GM23338 (cell line): ENCODE measurements around the gene DMD. TPM values are rescaled to one million over a fixed set of nuclear protein-coding genes. Genes with fewer than 3 reads are reported as not detected.

Experiments used
- ATAC-seq: fragments of 200-7000 bp; cut with Tn5 transposase; 3 replicates; pipeline ENCODE4 v1.9.1; 2020
- DNase-seq: peaks from one replicate; pipeline ENCODE4 v3.0.0-alpha.2; 2015; ENCODE audit warnings: low spot score
- H2AFZ ChIP-seq: fragments of 200-600 bp; sonication (generic); 2 replicates; pipeline ENCODE4 v1.8.0; 2016; ENCODE audit warnings: antibody characterized with exemption, mild to moderate bottlenecking, moderate library complexity
- H3F3A ChIP-seq: fragments of 200-600 bp; sonication (generic); replicated peaks from 2 replicates; pipeline ENCODE4 v1.8.0; 2017; ENCODE audit warnings: antibody characterized with exemption, mixed run types, low read depth
- H3K27ac ChIP-seq: fragments of 200-600 bp; sonication (generic); 2 replicates; pipeline ENCODE4 v1.6.1; 2016; ENCODE audit warnings: low read depth
- H3K27me3 ChIP-seq: fragments of 200-600 bp; sonication (generic); 2 replicates; pipeline ENCODE4 v1.8.0; 2016; ENCODE audit warnings: mild to moderate bottlenecking, mixed run types, moderate library complexity; ENCODE audit not compliant: insufficient read depth
- H3K36me3 ChIP-seq: fragments of 200-600 bp; sonication (generic); 2 replicates; pipeline ENCODE4 v1.8.0; 2016; ENCODE audit warnings: mild to moderate bottlenecking; ENCODE audit not compliant: insufficient read depth
- H3K4me1 ChIP-seq: fragments of 200-600 bp; sonication (generic); 2 replicates; pipeline ENCODE4 v1.8.0; 2016; ENCODE audit warnings: mild to moderate bottlenecking, moderate library complexity; ENCODE audit not compliant: insufficient read depth
- H3K4me2 ChIP-seq: fragments of 200-600 bp; sonication (generic); 2 replicates; pipeline ENCODE4 v1.7.1; 2017; ENCODE audit warnings: mixed run types
- H3K4me3 ChIP-seq: fragments of 200-600 bp; sonication (generic); 2 replicates; pipeline ENCODE4 v1.6.1; 2016; ENCODE audit warnings: mixed run types
- H3K79me2 ChIP-seq: fragments of 200-600 bp; sonication (generic); replicated peaks from 2 replicates; pipeline ENCODE4 v1.8.0; 2017; ENCODE audit warnings: mild to moderate bottlenecking; ENCODE audit not compliant: insufficient read depth
- H3K9me2 ChIP-seq: fragments of 200-600 bp; sonication (generic); 2 replicates; pipeline ENCODE4 v1.8.0; 2017; ENCODE audit not compliant: insufficient read depth
- H4K20me1 ChIP-seq: fragments of 200-600 bp; sonication (generic); replicated peaks from 2 replicates; pipeline ENCODE4 v1.8.0; 2017; ENCODE audit warnings: mild to moderate bottlenecking; ENCODE audit not compliant: insufficient read depth
- H3K27ac Mint-ChIP-seq: 2 replicates; pipeline ENCODE4 v1.8.0; 2020; ENCODE audit warnings: inconsistent platforms, mild to moderate bottlenecking, moderate library complexity, mixed read lengths
- H3K27me3 Mint-ChIP-seq: 3 replicates; pipeline ENCODE4 v1.8.0; 2022; ENCODE audit warnings: low read depth, mild to moderate bottlenecking, moderate library complexity, mixed read lengths, inconsistent platforms; ENCODE audit not compliant: insufficient read depth, poor library complexity
- H3K36me3 Mint-ChIP-seq: 3 replicates; pipeline ENCODE4 v1.8.0; 2021; ENCODE audit warnings: low read depth, mild to moderate bottlenecking, inconsistent platforms, moderate library complexity, mixed read lengths
- H3K4me1 Mint-ChIP-seq: 3 replicates; pipeline ENCODE4 v1.8.0; 2020; ENCODE audit warnings: mild to moderate bottlenecking, inconsistent platforms, mixed read lengths
- H3K4me3 Mint-ChIP-seq: 3 replicates; pipeline ENCODE4 v1.8.0; 2021; ENCODE audit warnings: moderate library complexity, mild to moderate bottlenecking, inconsistent platforms, mixed read lengths
- H3K9me3 Mint-ChIP-seq: 3 replicates; pipeline ENCODE4 v1.8.0; 2020; ENCODE audit warnings: moderate library complexity, mild to moderate bottlenecking, inconsistent platforms, mixed read lengths
- EZH2phosphoT487 ChIP-seq: fragments of 200-600 bp; sonication (generic); IDR thresholded peaks from one replicate; pipeline ENCODE4 v1.8.1; 2018; ENCODE audit warnings: antibody characterized with exemption; ENCODE audit not compliant: unreplicated experiment
- POLR2AphosphoS5 ChIP-seq: IDR thresholded peaks from 2 replicates; pipeline ENCODE4 v1.6.1; 2016; ENCODE audit warnings: antibody characterized with exemption, low read depth
- ZNF114 ChIP-seq: fragments of 250-450 bp; sonication (Bioruptor Pico); IDR thresholded peaks from 2 replicates; pipeline ENCODE4 v1.5.0; 2020; ENCODE audit warnings: mild to moderate bottlenecking, moderate library complexity
- ZNF462 ChIP-seq: fragments of 250-450 bp; sonication (Bioruptor Pico); IDR thresholded peaks from 2 replicates; pipeline ENCODE4 v1.5.0; 2020; ENCODE audit warnings: mild to moderate bottlenecking, moderate library complexity
- polyA plus RNA-seq: library from polyadenylated mRNA; unstranded; fragments of >200 nt; fragmentation: Nextera tagmentation; extraction: Ambion mirVana; gene quantifications from 2 replicates; pipeline ENCODE4 v1.2.1, GENCODE V29; 2016
- total RNA-seq: library from RNA; depleted of rRNA; stranded (reverse); fragments of >200 nt; shearing (Covaris generic); gene quantifications from 2 replicates; pipeline ENCODE4 v1.2.3, GENCODE V29; 2014
- TF ChIP-seq, protein P1 (sequence below): IDR thresholded peaks from one replicate; pipeline ENCODE4 v1.6.1; 2018; ENCODE audit warnings: antibody characterized with exemption; ENCODE audit not compliant: unreplicated experiment

The DMD gene
- total and polyA plus RNA-seq, 2 experiments from 2014 or later = 4.5 to 7.6 TPM

- Mint-ChIP-seq H3K36me3 (no peaks in the 10 kb centered on the region), H3K4me1 (peaks cover 9% of the 10 kb centered on the region; the same call in 2 of the 3 replicates), H3K27ac (peak overlapping the region; percentile 80), H3K4me3 (no peak overlapping the region), H3K9me3 (no peaks in the 10 kb centered on the region), H3K27me3 (no peaks in the 10 kb centered on the region)
- ATAC-seq = no peak
- H3K9me2 ChIP-seq = no peaks in the 10 kb centered on the region
- no peaks in the 10 kb centered on the region for H3K79me2 ChIP-seq
- no peaks in the 10 kb centered on the region for H3K27me3 ChIP-seq
- no peak for TF ChIP-seq POLR2AphosphoS5
- no peak for TF ChIP-seq ZNF462 (CRISPR knock-in tag)
- TF ChIP-seq ZNF114 = no peak
- TF ChIP-seq EZH2phosphoT487 = no peak
- TF ChIP-seq, protein P1, sequence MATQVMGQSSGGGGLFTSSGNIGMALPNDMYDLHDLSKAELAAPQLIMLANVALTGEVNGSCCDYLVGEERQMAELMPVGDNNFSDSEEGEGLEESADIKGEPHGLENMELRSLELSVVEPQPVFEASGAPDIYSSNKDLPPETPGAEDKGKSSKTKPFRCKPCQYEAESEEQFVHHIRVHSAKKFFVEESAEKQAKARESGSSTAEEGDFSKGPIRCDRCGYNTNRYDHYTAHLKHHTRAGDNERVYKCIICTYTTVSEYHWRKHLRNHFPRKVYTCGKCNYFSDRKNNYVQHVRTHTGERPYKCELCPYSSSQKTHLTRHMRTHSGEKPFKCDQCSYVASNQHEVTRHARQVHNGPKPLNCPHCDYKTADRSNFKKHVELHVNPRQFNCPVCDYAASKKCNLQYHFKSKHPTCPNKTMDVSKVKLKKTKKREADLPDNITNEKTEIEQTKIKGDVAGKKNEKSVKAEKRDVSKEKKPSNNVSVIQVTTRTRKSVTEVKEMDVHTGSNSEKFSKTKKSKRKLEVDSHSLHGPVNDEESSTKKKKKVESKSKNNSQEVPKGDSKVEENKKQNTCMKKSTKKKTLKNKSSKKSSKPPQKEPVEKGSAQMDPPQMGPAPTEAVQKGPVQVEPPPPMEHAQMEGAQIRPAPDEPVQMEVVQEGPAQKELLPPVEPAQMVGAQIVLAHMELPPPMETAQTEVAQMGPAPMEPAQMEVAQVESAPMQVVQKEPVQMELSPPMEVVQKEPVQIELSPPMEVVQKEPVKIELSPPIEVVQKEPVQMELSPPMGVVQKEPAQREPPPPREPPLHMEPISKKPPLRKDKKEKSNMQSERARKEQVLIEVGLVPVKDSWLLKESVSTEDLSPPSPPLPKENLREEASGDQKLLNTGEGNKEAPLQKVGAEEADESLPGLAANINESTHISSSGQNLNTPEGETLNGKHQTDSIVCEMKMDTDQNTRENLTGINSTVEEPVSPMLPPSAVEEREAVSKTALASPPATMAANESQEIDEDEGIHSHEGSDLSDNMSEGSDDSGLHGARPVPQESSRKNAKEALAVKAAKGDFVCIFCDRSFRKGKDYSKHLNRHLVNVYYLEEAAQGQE = no peak
- H3K4me1 ChIP-seq = no peaks in the 10 kb centered on the region
- no peak overlapping the region for H3K27ac ChIP-seq
- H2AFZ ChIP-seq = no peak overlapping the region
- H4K20me1 ChIP-seq = no peaks in the 10 kb centered on the region
- no peaks in the 10 kb centered on the region for H3K36me3 ChIP-seq
- no peak overlapping the region for H3K4me2 ChIP-seq
- no peak for DNase-seq
- no peaks in the 10 kb centered on the region for H3F3A ChIP-seq
- H3K4me3 ChIP-seq = no peak overlapping the region
These were observed 1714.3 kb downstream of the DMD start for GRCh38 chrX:31497086-31497485.
